Measurements from ENCODE around the gene FAM53A.

The FAM53A gene

GRCh38 chr4:1721666-1722550 is 37.8 kb upstream of the FAM53A start:
- TF ChIP-seq ZNF274 (IDR thresholded peaks at IDR 0.05; ENCODE audit: low read depth, low read length), result no peak
- H3K4me3 ChIP-seq (ENCODE audit: low read length), result peak overlapping the region; percentile 83

- no peak for TF ChIP-seq ZNF274 (IDR thresholded peaks at IDR 0.05; ENCODE audit: low read depth, low read length)
- peak within 1 kb of the TSS; percentile 83 for H3K4me3 ChIP-seq (ENCODE audit: low read length)
Measured at GRCh38 chr4:1721003-1721665, 37.0 kb upstream of the FAM53A start, which contains the start of the genes TACC3 and TMEM129. Gene TACC3 (plus strand): TSS chr4:1721521. CDS start chr4:1723422, 1,901 bp downstream. Gene TMEM129 (minus strand): TSS chr4:1721323. CDS start chr4:1720837, 486 bp downstream.

GRCh38 chr4:1720163-1720983 is 36.3 kb upstream of the FAM53A start:
- peak overlapping the region; percentile 77 for H3K4me3 ChIP-seq (ENCODE audit: low read length)
- TF ChIP-seq ZNF274 (IDR thresholded peaks at IDR 0.05; ENCODE audit: low read depth, low read length), result no peak

- TF ChIP-seq ZNF274 (IDR thresholded peaks at IDR 0.05; ENCODE audit: low read depth, low read length), result no peak
- no peak overlapping the region for H3K4me3 ChIP-seq (ENCODE audit: low read length)
Measured at GRCh38 chr4:1718095-1718850, 34.2 kb upstream of the FAM53A start.

- no peak overlapping the region for H3K4me3 ChIP-seq (ENCODE audit: low read length)
- TF ChIP-seq ZNF274 (IDR thresholded peaks at IDR 0.05; ENCODE audit: low read depth, low read length), result no peak
Measured at GRCh38 chr4:1717129-1718094, 33.3 kb upstream of the FAM53A start.

- TF ChIP-seq ZNF274 (IDR thresholded peaks at IDR 0.05; ENCODE audit: low read depth, low read length), result no peak
- no peak overlapping the region for H3K4me3 ChIP-seq (ENCODE audit: low read length)
Measured at GRCh38 chr4:1716065-1716945, 32.2 kb upstream of the FAM53A start.

- H3K4me3 ChIP-seq (ENCODE audit: low read length), result peak overlapping the region; percentile 78; the same call in 1 of the 2 replicates
- no peak for TF ChIP-seq ZNF274 (IDR thresholded peaks at IDR 0.05; ENCODE audit: low read depth, low read length)
Measured at GRCh38 chr4:1715002-1715758, 31.1 kb upstream of the FAM53A start.

- TF ChIP-seq ZNF274 (IDR thresholded peaks at IDR 0.05; ENCODE audit: low read depth, low read length), result no peak
- peak overlapping the region; percentile 78; the same call in 1 of the 2 replicates for H3K4me3 ChIP-seq (ENCODE audit: low read length)
Measured at GRCh38 chr4:1714303-1715001, 30.3 kb upstream of the FAM53A start.

GRCh38 chr4:1713003-1713851 is 29.1 kb upstream of the FAM53A start:
- TF ChIP-seq ZNF274 (IDR thresholded peaks at IDR 0.05; ENCODE audit: low read depth, low read length), result no peak
- H3K4me3 ChIP-seq (ENCODE audit: low read length), result peak overlapping the region; percentile 78
